SK-N-SH (cell line): ENCODE data around the gene PEX14. TPM values are rescaled to one million over a fixed set of nuclear protein-coding genes. Genes with fewer than 3 reads are reported as not detected.

Experiments used
- CTCF ChIA-PET: fragments of 300-600, 350-600 bp; formaldehyde crosslinking; extraction: SDS; loops from one replicate; lab custom pipeline; 2021; lab: Yijun Ruan, JAX
- POLR2A ChIA-PET: fragments of 350-600 bp; sonication (Branson Sonifier 250); formaldehyde crosslinking; extraction: SDS; loops from one replicate; lab custom pipeline; 2020; ENCODE audit warnings: antibody characterized with exemption, inconsistent platforms; lab: Yijun Ruan, JAX
- DNase-seq: peaks from one replicate; pipeline ENCODE4 v3.0.0; 2012
- H2AFZ ChIP-seq: fragments of 200-600 bp; sonication (generic); 2 replicates; pipeline ENCODE4 v1.8.1; 2016; ENCODE audit warnings: antibody characterized with exemption, mild to moderate bottlenecking, low read depth
- H3F3A ChIP-seq: fragments of 200-600 bp; sonication (generic); replicated peaks from 2 replicates; pipeline ENCODE3; 2016; ENCODE audit warnings: antibody characterized with exemption, mild to moderate bottlenecking; ENCODE audit not compliant: insufficient read depth
- H3K27ac ChIP-seq, 2 experiments: fragments of 200-500 bp in 1 of 2; fragments of 200-600 bp in 1 of 2; sonication (Bioruptor generic) in 1 of 2; sonication (generic), shearing (Covaris generic) in 1 of 2; 2 replicates each; pipeline versions ENCODE4 v1.5.1 to v1.6.1; 2014 to 2016; ENCODE audit warnings: low read depth in 2 of 2, inconsistent platforms in 1 of 2, low read length in 1 of 2, mild to moderate bottlenecking in 1 of 2, mixed read lengths in 1 of 2
- H3K27me3 ChIP-seq: fragments of 200-600 bp; sonication (generic), shearing (Covaris generic); 2 replicates; pipeline ENCODE4 v1.6.1; 2016; ENCODE audit warnings: mixed run types; ENCODE audit not compliant: insufficient read depth
- H3K36me3 ChIP-seq, 2 experiments: fragments of 200-500 bp in 1 of 2; fragments of 200-600 bp in 1 of 2; sonication (Bioruptor generic) in 1 of 2; sonication (generic) in 1 of 2; replicated peaks in 1 of 2; 2 replicates each; pipeline versions ENCODE3 to v1.5.1; 2014 to 2016; ENCODE audit warnings: low read length in 1 of 2, mild to moderate bottlenecking in 1 of 2; ENCODE audit not compliant: insufficient read depth in 2 of 2, control insufficient read depth in 1 of 2
- H3K4me1 ChIP-seq, 2 experiments: fragments of 200-500 bp in 1 of 2; fragments of 200-600 bp in 1 of 2; sonication (Bioruptor generic) in 1 of 2; sonication (generic), shearing (Covaris generic) in 1 of 2; 2 replicates each; pipeline versions ENCODE4 v1.5.1 to v1.6.1; 2014 to 2016; ENCODE audit warnings: low read depth in 1 of 2, low read length in 1 of 2, mixed run types in 1 of 2; ENCODE audit not compliant: insufficient read depth in 2 of 2, control insufficient read depth in 1 of 2
- H3K4me2 ChIP-seq: fragments of 200-600 bp; sonication (generic), shearing (Covaris generic); 2 replicates; pipeline ENCODE4 v1.6.1; 2017; ENCODE audit warnings: mixed run types
- H3K4me3 ChIP-seq, 2 experiments: fragments of 200-500 bp in 1 of 2; fragments of 200-600 bp in 1 of 2; sonication (Bioruptor generic) in 1 of 2; sonication (generic), shearing (Covaris generic) in 1 of 2; 2 replicates each; pipeline versions ENCODE4 v1.5.1 to v1.8.1; 2014 to 2016; ENCODE audit warnings: low read depth in 2 of 2, inconsistent platforms in 1 of 2, low read length in 1 of 2, mild to moderate bottlenecking in 1 of 2, mixed read lengths in 1 of 2, moderate library complexity in 1 of 2
- H3K79me2 ChIP-seq: fragments of 200-600 bp; sonication (generic); 2 replicates; pipeline ENCODE4 v1.8.1; 2017; ENCODE audit warnings: mild to moderate bottlenecking; ENCODE audit not compliant: insufficient read depth
- H3K9ac ChIP-seq: fragments of 200-600 bp; sonication (generic); 2 replicates; pipeline ENCODE4 v1.6.1; 2017; ENCODE audit warnings: mixed run types
- H3K9me2 ChIP-seq: fragments of 200-600 bp; sonication (generic); 2 replicates; pipeline ENCODE4 v1.6.1; 2017; ENCODE audit warnings: mixed run types
- H3K9me3 ChIP-seq: fragments of 200-600 bp; sonication (generic); 2 replicates; pipeline ENCODE4 v1.6.1; 2017; ENCODE audit warnings: mixed run types, mild to moderate bottlenecking, moderate library complexity
- H4K20me1 ChIP-seq: fragments of 200-600 bp; sonication (generic); 2 replicates; pipeline ENCODE4 v1.6.1; 2017; ENCODE audit warnings: mild to moderate bottlenecking, mixed run types; ENCODE audit not compliant: insufficient read depth
- EP300 ChIP-seq, 2 experiments: IDR thresholded peaks; 2 replicates each; pipeline versions ENCODE4 v1.4.0 to v1.6.1; 2012; ENCODE audit warnings: borderline replicate concordance in 1 of 2, low read depth in 1 of 2, low read length in 1 of 2
- EZH2phosphoT487 ChIP-seq: fragments of 200-600 bp; sonication (generic); IDR thresholded peaks from 2 replicates; pipeline ENCODE4 v1.6.1; 2017; ENCODE audit warnings: low read depth, mixed run types, mild to moderate bottlenecking, antibody characterized with exemption, moderate library complexity, borderline replicate concordance
- FOSL2 ChIP-seq: IDR thresholded peaks from 2 replicates; pipeline ENCODE4 v1.4.0; 2012; ENCODE audit warnings: low read depth, mild to moderate bottlenecking, moderate library complexity, borderline replicate concordance
- FOXJ3 ChIP-seq: sonication (generic); formaldehyde crosslinking; IDR thresholded peaks from 2 replicates; pipeline ENCODE4 v1.5.1; 2020; ENCODE audit warnings: mild to moderate bottlenecking, missing genetic modification reagents
- FOXM1 ChIP-seq: IDR thresholded peaks from 2 replicates; pipeline ENCODE4 v1.4.0; 2012; ENCODE audit warnings: low read depth, mild to moderate bottlenecking
- GABPA ChIP-seq: IDR thresholded peaks from 2 replicates; pipeline ENCODE4 v1.4.0; 2012; ENCODE audit warnings: low read depth, mild to moderate bottlenecking
- MXI1 ChIP-seq: IDR thresholded peaks from 2 replicates; pipeline ENCODE4 v1.6.1; 2012; ENCODE audit warnings: mild to moderate bottlenecking, low read depth, low read length, improper control_type of control experiment
- NFIC ChIP-seq: IDR thresholded peaks from 2 replicates; pipeline ENCODE4 v1.4.0; 2012; ENCODE audit warnings: borderline replicate concordance
- NRF1 ChIP-seq: IDR thresholded peaks from 2 replicates; pipeline ENCODE4 v1.6.1; 2012; ENCODE audit warnings: low read depth, mild to moderate bottlenecking, low read length
- POLR2AphosphoS5 ChIP-seq: IDR thresholded peaks from 2 replicates; pipeline ENCODE4 v1.6.1; 2012; ENCODE audit warnings: low read depth, low read length
- RAD21 ChIP-seq: IDR thresholded peaks from 2 replicates; pipeline ENCODE4 v1.6.1; 2012; ENCODE audit warnings: mild to moderate bottlenecking, low read length
- RCOR1 ChIP-seq: fragments of 150-350 bp; IDR thresholded peaks from 2 replicates; pipeline ENCODE4 v1.6.1; 2017; ENCODE audit warnings: antibody characterized with exemption, low read length
- SIN3A ChIP-seq: IDR thresholded peaks from 2 replicates; pipeline ENCODE4 v1.6.1; 2012; ENCODE audit warnings: low read depth, mild to moderate bottlenecking, low read length, moderate library complexity, borderline replicate concordance
- SMC3 ChIP-seq: IDR thresholded peaks from 2 replicates; pipeline ENCODE4 v1.6.1; 2012; ENCODE audit warnings: low read depth, low read length, improper control_type of control experiment
- TCF12 ChIP-seq: IDR thresholded peaks from 2 replicates; pipeline ENCODE4 v1.4.0; 2012
- YY1 ChIP-seq: IDR thresholded peaks from 2 replicates; pipeline ENCODE4 v1.4.0; 2012; ENCODE audit warnings: low read depth, mild to moderate bottlenecking
- WGBS: methylation state at CpG from one replicate; pipeline ENCODE4 v1.1.6; 2017; ENCODE audit warnings: low lambda C conversion rate; 5-methylcytosine and 5-hydroxymethylcytosine counted together
- polyA plus RNA-seq, 3 experiments: library from polyadenylated mRNA; depleted of rRNA; stranded (reverse); fragments of >200 nt; gene quantifications; 2 replicates each; pipeline ENCODE4 v1.2.3, GENCODE V29; 2012
- TF ChIP-seq, protein P1 (sequence below): fragments of 150-350 bp; IDR thresholded peaks from 2 replicates; pipeline ENCODE4 v1.6.1; 2016; ENCODE audit warnings: mild to moderate bottlenecking, low read depth, low read length
- TF ChIP-seq, protein P2 (sequence below): IDR thresholded peaks from 2 replicates; pipeline ENCODE4 v1.4.0; 2012; ENCODE audit warnings: low read depth
- TF ChIP-seq, protein P3 (sequence below): IDR thresholded peaks from 2 replicates; pipeline ENCODE4 v1.6.1; 2012; ENCODE audit warnings: mild to moderate bottlenecking, low read depth, low read length, moderate library complexity
- TF ChIP-seq, protein P4 (sequence below): IDR thresholded peaks from 2 replicates; pipeline ENCODE4 v1.4.0; 2012; ENCODE audit warnings: low read depth, borderline replicate concordance

The PEX14 gene
- polyA plus RNA-seq, 1 of the 3 experiments (the other 2 are of a cell fraction): 36.2 TPM

DNA sequence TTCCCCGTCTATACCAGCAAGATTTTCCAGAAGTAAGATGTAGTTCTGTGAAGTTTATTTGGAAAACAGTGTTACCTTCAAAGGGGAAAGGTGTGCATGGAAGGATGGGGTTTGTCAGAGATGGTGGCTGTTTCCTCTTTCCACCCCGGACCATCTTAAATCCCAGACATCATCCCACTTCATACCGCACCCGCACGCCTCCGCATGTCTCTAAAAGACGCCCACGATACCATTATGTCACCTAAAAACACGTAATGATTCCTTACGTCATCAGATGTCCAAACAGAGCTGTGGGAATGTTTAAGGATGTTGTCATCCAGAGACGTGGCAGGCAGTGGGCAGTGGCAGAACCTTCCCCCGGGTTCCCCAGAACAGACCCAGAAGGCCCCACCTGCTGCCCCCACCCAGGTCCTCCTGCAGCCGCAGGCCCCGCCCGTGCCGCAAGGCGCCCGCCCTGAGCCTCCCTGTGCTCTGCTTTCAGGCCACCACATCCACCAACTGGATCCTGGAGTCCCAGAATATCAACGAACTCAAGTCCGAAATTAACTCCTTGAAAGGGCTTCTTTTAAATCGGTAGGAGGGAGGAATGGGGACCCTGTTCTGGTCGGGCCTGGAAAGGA is 152.2 kb downstream of the PEX14 start:
- Histone ChIP-seq H3K36me3 (peaks cover 0 to 2% of the 10 kb centered on the region in 2 experiments), H3K79me2 (no peaks in the 10 kb centered on the region)
- DNase-seq: no peak
- 94% methylated on average over 15 of the region's 22 CpGs for WGBS
- TF ChIP-seq RCOR1 (no peak), FOXM1 (no peak), POLR2AphosphoS5 (no peak), SMC3 (no peak), NRF1 (no peak), RAD21 (no peak), FOSL2 (no peak), EZH2phosphoT487 (no peak), EP300 (IDR thresholded peaks at IDR 0.05; ENCODE audit: borderline replicate concordance in 1 of 2, low read depth in 1 of 2, low read length in 1 of 2) (no peak), MXI1 (no peak), GABPA (no peak), SIN3A (no peak), TCF12 (no peak), YY1 (no peak), FOXJ3 (CRISPR knock-in tag) (no peak), NFIC (no peak)
- TF ChIP-seq, protein P1, sequence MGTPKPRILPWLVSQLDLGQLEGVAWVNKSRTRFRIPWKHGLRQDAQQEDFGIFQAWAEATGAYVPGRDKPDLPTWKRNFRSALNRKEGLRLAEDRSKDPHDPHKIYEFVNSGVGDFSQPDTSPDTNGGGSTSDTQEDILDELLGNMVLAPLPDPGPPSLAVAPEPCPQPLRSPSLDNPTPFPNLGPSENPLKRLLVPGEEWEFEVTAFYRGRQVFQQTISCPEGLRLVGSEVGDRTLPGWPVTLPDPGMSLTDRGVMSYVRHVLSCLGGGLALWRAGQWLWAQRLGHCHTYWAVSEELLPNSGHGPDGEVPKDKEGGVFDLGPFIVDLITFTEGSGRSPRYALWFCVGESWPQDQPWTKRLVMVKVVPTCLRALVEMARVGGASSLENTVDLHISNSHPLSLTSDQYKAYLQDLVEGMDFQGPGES: no peak
- TF ChIP-seq, protein P2, sequence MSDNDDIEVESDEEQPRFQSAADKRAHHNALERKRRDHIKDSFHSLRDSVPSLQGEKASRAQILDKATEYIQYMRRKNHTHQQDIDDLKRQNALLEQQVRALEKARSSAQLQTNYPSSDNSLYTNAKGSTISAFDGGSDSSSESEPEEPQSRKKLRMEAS: no peak
- TF ChIP-seq, protein P3, sequence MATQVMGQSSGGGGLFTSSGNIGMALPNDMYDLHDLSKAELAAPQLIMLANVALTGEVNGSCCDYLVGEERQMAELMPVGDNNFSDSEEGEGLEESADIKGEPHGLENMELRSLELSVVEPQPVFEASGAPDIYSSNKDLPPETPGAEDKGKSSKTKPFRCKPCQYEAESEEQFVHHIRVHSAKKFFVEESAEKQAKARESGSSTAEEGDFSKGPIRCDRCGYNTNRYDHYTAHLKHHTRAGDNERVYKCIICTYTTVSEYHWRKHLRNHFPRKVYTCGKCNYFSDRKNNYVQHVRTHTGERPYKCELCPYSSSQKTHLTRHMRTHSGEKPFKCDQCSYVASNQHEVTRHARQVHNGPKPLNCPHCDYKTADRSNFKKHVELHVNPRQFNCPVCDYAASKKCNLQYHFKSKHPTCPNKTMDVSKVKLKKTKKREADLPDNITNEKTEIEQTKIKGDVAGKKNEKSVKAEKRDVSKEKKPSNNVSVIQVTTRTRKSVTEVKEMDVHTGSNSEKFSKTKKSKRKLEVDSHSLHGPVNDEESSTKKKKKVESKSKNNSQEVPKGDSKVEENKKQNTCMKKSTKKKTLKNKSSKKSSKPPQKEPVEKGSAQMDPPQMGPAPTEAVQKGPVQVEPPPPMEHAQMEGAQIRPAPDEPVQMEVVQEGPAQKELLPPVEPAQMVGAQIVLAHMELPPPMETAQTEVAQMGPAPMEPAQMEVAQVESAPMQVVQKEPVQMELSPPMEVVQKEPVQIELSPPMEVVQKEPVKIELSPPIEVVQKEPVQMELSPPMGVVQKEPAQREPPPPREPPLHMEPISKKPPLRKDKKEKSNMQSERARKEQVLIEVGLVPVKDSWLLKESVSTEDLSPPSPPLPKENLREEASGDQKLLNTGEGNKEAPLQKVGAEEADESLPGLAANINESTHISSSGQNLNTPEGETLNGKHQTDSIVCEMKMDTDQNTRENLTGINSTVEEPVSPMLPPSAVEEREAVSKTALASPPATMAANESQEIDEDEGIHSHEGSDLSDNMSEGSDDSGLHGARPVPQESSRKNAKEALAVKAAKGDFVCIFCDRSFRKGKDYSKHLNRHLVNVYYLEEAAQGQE: no peak
- TF ChIP-seq, protein P4, sequence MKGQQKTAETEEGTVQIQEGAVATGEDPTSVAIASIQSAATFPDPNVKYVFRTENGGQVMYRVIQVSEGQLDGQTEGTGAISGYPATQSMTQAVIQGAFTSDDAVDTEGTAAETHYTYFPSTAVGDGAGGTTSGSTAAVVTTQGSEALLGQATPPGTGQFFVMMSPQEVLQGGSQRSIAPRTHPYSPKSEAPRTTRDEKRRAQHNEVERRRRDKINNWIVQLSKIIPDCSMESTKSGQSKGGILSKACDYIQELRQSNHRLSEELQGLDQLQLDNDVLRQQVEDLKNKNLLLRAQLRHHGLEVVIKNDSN: no peak
- TF ChIP-seq, all 33 proteins: peak for 0
- CTCF ChIA-PET: interaction anchor here (0.8 to 1.5 kb wide), 5 partner anchors 14 to 241 kb away, joined by 3 to 4 read pairs (median 4); no protein-coding TSS in a partner anchor
- POLR2A ChIA-PET: no interaction called here
- H3K4me2 ChIP-seq: no peak overlapping the region
- H3K9ac ChIP-seq: no peak overlapping the region
- H3K4me3 ChIP-seq: no peak overlapping the region
- no peaks in the 10 kb centered on the region for H3K9me2 ChIP-seq
- H4K20me1 ChIP-seq: no peaks in the 10 kb centered on the region
- H2AFZ ChIP-seq: no peak overlapping the region
- no peaks in the 10 kb centered on the region for H3K9me3 ChIP-seq
- no peaks in the 10 kb centered on the region for H3K27me3 ChIP-seq
- H3F3A ChIP-seq: no peaks in the 10 kb centered on the region
- peaks cover 0 to 42% of the 10 kb centered on the region in 2 experiments; a peak in 1 of 4 replicates for H3K4me1 ChIP-seq
- H3K27ac ChIP-seq: peak overlapping the region in 1 of 2 experiments; percentile 90; a peak in 2 of 4 replicates
